NCI-H2107 (cell line): ENCODE data around the gene COL12A1.

Source experiments
- DNase-seq: peaks from one replicate; lab custom pipeline; 2025; lab: John Stamatoyannopoulos, UW

COL12A1 gene

GRCh38 chr6:75142721-75143120 is 63.1 kb downstream of the COL12A1 start:
- no peak for DNase-seq

GRCh38 chr6:75135876-75136275 is 70.0 kb downstream of the COL12A1 start:
- DNase-seq = no peak

- no peak for DNase-seq
These were observed 70.4 kb downstream of the COL12A1 start for GRCh38 chr6:75135450-75135849.

DNA sequence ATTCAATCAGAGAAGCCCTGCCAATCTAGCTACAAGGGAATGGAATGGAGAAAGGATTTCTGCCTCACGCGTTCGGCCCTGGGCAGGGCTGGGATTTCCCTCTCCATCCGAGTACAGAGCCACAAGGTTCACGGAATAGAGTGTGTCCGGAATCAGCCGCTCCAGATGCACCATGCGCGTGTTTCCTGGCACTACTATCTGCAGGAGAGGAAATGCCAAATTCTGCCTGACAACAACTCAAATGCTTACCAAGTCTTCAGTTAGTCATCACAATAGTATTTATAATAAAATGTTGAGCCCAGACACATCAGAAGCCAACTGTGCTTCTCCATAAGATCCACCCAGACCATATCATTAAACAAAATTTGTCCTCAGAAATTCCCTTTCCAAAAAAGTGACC is 75.1 kb downstream of the COL12A1 start:
- DNase-seq = no peak

DNA sequence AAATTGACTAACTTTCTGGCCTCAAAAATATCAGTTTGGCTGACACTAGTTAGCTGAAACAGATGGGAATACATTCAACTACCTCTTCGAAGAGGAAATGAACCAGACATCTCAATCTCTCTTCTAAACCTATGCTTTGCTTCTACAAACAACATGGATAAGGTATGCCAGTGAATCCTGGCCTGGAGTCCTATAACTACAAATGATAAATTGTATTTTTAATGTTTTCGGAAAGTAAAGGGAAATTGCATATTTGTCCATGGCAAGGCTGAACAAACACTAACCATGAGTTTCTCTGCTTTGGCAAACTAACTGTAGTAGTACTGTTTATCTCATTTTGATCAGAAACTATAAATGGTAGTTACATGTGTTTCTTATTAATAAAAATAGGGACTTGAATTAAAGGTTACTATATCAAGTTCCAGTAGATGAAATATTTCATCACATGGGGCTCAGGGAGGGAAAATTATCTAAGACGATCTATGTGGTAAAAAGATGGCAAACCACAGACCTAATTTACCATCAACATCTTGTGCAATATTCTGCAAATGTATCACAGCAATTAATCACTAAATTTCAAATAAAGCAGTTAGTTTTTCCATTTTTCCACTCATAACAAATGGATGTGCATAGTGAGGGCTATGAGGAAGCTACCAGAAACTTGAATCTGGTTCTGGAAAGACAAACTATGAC is 76.8 kb downstream of the COL12A1 start:
- DNase-seq = no peak

DNA sequence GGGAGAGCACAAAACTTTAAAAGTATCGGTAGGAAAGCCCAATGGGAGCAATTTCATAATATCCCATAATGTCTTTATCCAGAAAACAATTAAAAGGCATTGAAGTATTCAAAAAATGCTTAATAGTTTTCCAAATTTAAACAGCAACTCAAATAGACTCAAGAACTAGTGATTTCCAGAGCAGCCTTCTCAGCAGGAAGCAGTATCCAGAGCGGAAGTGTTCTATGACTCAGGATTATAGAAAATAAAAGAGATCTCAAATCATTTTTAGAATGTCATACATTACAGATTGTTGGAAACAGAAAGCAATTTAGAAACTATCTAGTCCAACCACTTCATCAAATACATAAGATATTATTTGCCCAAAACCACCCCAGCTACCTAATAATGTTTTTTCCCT is 79.3 kb downstream of the COL12A1 start:
- DNase-seq = no peak

GRCh38 chr6:75124983-75125382 is 80.9 kb downstream of the COL12A1 start:
- no peak for DNase-seq

- no peak for DNase-seq
These were observed 81.8 kb downstream of the COL12A1 start for GRCh38 chr6:75124085-75124484.

DNA sequence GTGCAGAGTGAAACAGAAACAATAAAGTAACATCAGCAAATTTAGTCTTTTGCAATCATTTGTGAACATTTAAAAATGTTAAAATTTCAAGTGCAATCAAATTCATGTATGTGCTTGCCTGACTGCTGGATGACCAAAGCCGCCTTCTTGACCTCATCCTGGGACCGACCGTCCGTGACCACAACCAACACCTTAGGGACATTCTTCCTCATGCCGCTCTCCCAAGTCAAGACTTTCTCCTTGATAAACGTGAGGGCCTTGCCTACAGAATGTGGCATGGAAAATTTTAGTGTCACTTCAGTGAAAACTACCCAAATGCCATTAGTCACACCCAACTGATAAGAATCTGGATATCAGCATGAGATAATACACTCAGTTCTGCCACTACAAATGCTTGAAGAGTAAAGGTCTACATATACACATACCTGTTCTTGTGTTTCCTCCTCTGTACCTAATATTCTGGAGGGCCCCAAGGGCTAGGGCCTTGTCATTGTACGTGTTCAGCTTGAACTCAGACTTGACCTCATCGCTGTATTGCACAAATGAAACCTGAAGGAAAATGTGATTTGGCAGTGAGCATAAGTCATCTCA is 86.8 kb downstream of the COL12A1 start:
- no peak for DNase-seq

DNA sequence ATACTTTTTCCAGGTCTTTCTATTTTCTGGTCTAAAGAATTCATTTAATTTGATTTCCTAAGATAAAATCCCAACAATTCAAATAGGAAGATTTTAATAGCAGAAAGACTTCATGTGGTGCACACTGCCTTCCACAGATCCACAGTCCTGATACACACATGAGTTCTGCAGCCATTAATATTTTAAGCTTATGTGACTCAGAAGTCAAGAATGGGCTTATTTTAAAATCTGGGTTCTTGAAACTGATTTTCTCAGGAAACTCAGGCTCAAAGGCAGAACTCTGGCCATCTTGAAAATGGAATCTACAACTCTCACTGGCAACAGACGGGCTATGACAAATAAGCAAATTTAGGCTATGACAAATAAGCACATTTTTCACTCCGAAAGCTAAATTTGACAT is 88.2 kb downstream of the COL12A1 start:
- no peak for DNase-seq

DNA sequence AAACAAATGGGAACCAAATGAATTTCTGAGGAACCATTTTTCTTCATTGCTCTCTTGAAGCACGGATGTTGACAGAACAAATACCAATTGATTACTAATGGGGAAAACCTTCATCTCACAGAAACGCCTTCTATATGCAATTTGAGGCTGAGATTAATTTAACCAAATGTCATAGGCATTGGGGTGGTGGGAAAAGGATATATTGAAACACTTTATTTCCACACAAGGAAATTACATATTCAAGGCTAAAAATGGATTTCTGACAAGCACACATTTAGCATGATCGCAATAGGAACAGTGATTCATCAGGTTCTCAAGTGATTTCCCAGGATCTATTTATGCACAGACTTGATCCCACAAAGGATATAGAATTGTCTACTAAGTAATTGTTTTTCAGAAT is 88.9 kb downstream of the COL12A1 start:
- DNase-seq = no peak

- DNase-seq = no peak
These were observed 90.4 kb downstream of the COL12A1 start for GRCh38 chr6:75115481-75115880.

DNA sequence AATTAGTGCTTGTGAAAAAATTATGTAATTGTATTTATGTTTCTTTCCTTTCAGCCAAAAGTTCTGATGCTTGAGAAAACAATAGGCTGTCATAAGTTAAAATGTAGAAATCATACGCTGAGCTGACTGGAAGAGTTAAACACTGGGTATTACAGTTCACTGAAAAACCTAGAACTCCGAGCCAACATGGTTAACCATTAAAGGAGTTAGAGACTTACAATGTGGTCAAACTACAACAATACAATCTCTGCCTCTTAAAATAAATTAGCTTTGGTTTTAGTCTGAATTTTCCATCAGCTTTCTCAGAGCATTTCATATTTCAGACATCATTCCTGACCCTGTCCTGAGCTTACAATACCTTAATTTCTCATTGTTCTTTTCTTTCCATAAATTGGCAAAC is 91.0 kb downstream of the COL12A1 start:
- no peak for DNase-seq

- DNase-seq = no peak
These were observed 91.7 kb downstream of the COL12A1 start for GRCh38 chr6:75114195-75114594.

- no peak for DNase-seq
These were observed 92.4 kb downstream of the COL12A1 start for GRCh38 chr6:75113446-75113845.

DNA sequence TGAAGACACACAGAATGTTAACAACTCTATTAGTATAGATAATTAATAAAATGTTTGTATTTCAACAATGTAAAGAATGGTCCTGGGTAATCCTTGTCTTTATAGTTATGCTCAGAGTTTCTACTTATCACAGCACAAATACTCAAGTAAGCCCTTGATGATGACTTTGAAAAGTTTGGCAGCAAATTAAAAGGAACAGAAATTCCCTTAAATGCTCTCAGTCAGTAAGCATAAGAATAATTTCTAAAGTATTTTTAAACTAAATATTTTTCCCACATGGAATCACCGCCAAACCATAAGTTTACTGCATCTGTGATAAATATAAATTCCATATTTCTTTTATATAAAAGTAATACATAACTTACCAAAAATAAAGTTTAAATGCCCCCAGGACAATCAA is 96.1 kb downstream of the COL12A1 start:
- no peak for DNase-seq

DNA sequence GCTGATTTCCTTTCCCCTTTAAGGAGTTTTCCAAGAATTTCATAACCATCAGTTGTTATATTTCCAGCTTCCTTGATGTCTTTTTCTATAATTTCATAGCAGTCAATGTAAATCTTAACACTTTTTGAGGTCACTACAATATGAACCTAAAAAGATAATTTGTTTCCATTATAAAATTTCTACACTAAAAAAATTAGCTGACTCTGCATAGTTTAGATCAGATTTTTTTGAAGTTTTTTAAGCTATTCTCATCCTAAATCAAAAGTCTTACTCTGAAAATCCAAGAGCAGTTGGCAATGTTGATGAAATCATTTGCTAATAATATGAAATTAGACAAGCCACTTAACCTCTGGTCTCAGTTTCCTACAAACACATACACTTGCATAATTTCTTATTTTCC is 96.8 kb downstream of the COL12A1 start:
- no peak for DNase-seq

- no peak for DNase-seq
These were observed 97.4 kb downstream of the COL12A1 start for GRCh38 chr6:75108333-75108974.

- no peak for DNase-seq
These were observed 97.9 kb downstream of the COL12A1 start for GRCh38 chr6:75107913-75108312.

DNA sequence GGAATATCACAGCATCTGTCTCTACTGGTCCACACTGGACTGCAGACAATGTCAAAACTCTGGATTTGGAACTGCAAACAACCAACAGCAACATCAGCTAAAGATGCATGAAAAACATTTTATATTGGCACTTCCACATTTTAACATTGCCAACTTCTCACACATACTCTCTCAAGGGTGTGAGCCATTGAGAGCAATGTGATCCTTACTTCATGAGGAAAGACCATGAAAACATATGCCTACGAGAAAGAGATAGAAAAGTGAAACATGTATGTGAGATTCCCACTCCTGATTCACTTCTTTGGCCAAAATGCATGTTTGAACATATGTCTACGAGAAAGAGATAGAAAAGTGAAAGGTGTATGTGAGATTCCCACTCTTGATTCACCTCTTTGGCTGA is 99.4 kb downstream of the COL12A1 start:
- no peak for DNase-seq

GRCh38 chr6:75103431-75103830 is 102.4 kb downstream of the COL12A1 start:
- no peak for DNase-seq

- DNase-seq = no peak
These were observed 103.6 kb downstream of the COL12A1 start for GRCh38 chr6:75102301-75102700.

DNA sequence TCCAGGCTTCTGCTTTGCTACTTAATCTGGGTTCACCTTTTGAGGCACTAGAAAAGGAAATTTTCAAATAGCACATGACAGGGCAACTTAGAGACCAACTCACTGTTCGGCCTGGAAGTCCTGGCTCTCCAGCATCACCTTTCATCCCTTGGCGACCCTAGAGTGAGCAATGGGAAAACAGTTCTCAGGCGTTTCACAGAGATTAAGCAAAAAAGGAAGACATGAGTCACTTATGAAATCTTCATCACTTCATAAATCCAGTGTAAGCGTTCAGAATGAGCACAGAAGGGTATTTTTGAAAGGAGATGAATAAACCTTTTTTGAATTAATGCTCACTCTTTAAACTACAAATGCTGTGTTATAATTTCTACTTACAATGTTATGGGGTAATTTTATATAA is 104.0 kb downstream of the COL12A1 start:
- DNase-seq = no peak

GRCh38 chr6:75098709-75099108 is 107.1 kb downstream of the COL12A1 start:
- DNase-seq = no peak
